ENCODE results near the gene ANKRD12.
"Not testable (repeated sequence)": the region's sequence is repeated elsewhere in the genome, so short reads cannot be mapped to it uniquely, and the experiment has no call there.

Gene ANKRD12

DNA sequence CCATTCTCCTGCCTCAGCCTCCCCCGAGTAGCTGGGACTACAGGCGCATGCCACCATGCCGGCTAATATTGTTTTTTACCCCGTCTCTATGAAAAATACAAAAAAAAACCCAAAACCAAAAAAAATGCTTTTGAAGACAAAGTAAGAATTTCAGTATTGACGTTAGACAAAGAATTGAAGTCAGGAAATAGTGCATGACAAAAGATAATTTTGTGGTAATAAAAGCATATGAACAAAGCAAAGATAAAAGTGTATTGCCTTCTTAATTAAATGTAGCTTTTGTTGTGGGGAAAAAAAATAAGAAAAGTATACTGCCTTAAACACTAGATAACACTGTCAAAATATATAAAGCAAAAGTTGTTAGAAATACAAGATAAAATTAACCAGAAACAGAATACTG lies 86.8 kb downstream of the ANKRD12 start:
- in situ Hi-C loops (cut with HindIII; ENCODE audit: low sequenced_read_pairs): no loop called here

GRCh38 chr18:9226463-9226862 lies 89.9 kb downstream of the ANKRD12 start:
- in situ Hi-C loops (cut with HindIII; ENCODE audit: low sequenced_read_pairs): no loop called here

DNA sequence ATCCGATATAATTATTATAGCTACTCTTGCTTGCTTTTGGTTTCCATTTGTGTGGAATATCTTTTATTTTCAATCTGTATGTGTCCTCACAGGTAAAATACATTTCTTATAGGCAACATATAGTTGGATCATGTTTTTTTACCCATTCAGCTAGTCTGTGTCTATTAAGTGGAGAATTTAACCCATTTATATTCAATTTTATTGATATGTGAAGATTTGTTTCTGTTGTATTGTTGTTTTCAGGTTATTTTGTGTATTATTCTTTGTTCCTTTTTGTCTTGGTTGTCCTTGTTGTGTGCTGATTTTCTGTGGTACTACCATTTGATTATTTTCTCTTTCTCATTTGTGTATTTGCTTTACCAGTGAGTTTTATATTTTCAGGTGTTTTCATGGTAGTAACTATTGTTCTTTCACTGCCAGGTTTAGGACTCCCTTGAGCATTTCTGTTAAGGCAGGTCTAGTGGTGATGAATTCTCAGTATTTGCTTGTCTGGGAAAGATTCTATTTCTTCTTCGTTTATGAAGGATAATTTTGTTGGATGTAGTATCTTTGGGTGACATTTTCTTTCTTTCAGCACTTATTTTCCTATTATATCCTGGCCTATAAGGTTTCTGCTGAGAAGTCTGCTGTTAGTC lies 95.4 kb downstream of the ANKRD12 start:
- in situ Hi-C loops (cut with HindIII; ENCODE audit: low sequenced_read_pairs): no loop called here

GRCh38 chr18:9232977-9233376 lies 96.4 kb downstream of the ANKRD12 start:
- in situ Hi-C loops (cut with HindIII; ENCODE audit: low sequenced_read_pairs): no loop called here

GRCh38 chr18:9233771-9234440 lies 97.3 kb downstream of the ANKRD12 start:
- in situ Hi-C loops (cut with HindIII; ENCODE audit: low sequenced_read_pairs): no loop called here

DNA sequence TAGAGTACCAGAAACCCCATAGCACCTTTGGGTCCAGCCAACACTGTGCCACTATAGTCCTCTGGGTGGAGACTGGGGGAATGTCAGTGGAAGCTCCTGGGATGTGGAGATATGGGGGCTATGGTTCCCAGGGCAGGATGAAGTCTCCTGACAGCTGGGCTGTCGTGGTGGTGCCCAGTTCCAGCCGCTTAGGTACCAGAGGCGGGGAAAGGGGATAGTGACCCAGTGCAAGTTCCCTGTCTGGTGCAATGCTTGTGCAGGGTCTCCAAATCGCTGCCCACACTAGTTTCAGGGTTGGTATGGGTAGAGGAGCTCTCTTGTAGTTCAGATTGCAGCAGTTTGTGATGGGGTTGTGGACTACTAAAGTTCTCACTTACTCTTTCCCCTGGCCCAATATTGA lies 97.9 kb downstream of the ANKRD12 start:
- in situ Hi-C loops (cut with HindIII; ENCODE audit: low sequenced_read_pairs): no loop called here

DNA sequence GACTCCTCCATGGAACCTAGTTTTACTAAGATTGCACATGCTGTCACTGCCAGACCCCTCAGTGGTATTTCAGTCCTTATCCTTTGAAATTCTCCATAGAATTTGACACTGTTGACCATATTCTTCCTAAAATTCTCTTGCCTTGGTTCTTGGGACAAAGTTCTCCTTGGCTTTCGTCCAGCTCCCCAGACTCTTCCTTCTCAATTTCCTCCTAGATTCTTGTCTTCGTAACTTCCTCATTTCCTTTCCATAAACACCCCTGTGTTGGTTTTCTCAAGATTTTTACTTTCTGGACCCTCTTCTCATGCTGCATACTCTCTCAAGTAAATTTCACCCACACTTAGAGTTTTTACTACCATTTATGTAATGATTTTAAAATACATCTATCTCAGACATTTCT lies 101.4 kb downstream of the ANKRD12 start:
- in situ Hi-C loops (cut with HindIII; ENCODE audit: low sequenced_read_pairs): no loop called here

DNA sequence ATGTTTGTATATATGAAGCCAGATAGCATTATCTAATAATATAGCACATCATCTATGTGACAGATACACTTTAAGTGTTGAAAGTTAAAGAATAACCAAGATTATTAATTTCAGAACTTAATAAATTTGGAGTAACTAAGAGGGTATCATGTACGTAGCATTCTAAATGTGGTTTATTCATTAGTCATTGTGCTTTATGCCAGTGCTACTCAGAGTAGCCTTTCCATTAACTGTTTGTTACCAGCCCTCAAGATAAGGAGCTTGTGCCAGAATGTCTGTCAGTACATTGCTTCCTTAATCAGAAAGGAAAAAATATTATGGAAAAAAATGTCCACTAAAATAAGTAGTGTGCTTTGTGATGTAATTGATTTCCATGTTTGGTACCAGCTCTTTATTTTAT lies 103.1 kb downstream of the ANKRD12 start:
- in situ Hi-C loops (cut with HindIII; ENCODE audit: low sequenced_read_pairs): no loop called here

DNA sequence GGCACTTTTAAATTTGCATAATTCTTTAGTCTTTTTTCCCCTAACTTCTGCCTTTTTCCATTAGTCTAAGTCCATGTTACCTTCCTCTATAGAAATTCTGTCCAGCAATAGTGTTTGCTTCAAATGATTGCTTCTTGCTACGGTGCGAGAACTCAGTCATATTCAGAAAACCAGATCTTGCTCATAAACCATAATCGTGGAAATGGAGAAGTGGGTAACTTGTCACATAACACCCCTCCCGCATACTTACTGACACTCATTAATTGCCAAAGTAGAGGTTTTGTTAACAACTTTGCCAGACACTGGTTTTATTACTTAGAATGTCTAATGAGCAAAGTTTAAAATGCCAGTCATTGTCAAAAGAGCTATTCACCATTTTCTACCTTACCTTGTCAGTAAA lies 103.7 kb downstream of the ANKRD12 start:
- in situ Hi-C loops (cut with HindIII; ENCODE audit: low sequenced_read_pairs): no loop called here

DNA sequence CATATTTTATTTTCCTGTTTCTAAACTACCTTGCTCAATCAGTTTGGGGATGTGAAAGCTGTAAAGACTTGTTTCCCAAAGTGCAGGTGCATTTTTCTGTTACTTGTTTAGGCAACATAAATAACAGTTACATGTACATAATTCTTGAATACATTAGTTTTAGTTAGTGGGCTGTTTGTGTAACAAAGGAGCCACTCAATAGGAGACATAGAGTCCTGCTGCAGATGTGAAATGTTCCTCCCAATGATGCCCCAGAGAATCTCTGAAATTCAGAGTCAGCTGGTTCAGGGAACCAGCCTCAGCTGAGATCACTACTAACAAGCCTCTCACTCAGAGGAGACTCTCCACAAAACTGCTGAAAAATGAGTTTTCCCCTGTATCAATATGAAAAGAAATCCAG lies 106.4 kb downstream of the ANKRD12 start:
- in situ Hi-C loops (cut with HindIII; ENCODE audit: low sequenced_read_pairs): no loop called here

DNA sequence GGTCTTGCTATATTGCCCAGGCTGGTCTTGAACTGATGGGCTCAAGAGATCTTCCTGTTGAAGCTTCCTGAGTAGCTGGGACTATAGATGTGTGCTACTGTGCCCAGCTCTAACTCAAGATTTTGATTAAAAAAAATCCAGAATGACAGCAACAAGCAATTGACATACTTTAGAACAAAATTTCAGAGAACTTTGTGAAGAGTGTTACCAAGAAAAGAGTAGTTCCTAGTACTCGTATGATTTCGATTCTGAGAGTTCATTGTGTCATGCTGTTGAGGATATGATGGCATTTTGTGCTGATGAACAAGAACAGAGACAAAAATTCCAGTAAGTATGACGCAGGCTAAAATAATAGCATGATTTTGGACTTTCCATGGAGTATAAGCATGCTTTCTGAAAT lies 107.8 kb downstream of the ANKRD12 start:
- in situ Hi-C loops (cut with HindIII; ENCODE audit: low sequenced_read_pairs): no loop called here

- in situ Hi-C loops (cut with HindIII; ENCODE audit: low sequenced_read_pairs): no loop called here
Observed at GRCh38 chr18:9248661-9249060, 112.1 kb downstream of the ANKRD12 start.

- in situ Hi-C loops (cut with HindIII; ENCODE audit: low sequenced_read_pairs): no loop called here
Observed at GRCh38 chr18:9249254-9249653, 112.7 kb downstream of the ANKRD12 start.

DNA sequence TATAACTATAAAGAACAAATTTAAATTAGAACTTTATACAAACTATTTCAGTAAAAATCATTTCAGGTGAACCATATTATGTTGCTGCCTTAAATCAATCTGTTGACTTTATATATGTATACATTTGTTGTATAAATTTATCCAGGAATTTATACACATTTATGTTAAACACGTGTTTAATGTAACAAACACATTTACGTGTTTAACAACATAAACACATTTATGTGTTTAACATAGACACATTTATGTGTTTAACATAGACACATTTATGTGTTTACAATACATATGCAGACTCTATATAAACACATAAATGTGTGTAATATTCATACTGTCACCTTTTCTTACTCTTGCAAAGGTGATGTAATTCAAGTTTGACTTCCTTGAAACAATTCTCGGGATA lies 122.6 kb downstream of the ANKRD12 start:
- in situ Hi-C loops (cut with HindIII; ENCODE audit: low sequenced_read_pairs): no loop called here

DNA sequence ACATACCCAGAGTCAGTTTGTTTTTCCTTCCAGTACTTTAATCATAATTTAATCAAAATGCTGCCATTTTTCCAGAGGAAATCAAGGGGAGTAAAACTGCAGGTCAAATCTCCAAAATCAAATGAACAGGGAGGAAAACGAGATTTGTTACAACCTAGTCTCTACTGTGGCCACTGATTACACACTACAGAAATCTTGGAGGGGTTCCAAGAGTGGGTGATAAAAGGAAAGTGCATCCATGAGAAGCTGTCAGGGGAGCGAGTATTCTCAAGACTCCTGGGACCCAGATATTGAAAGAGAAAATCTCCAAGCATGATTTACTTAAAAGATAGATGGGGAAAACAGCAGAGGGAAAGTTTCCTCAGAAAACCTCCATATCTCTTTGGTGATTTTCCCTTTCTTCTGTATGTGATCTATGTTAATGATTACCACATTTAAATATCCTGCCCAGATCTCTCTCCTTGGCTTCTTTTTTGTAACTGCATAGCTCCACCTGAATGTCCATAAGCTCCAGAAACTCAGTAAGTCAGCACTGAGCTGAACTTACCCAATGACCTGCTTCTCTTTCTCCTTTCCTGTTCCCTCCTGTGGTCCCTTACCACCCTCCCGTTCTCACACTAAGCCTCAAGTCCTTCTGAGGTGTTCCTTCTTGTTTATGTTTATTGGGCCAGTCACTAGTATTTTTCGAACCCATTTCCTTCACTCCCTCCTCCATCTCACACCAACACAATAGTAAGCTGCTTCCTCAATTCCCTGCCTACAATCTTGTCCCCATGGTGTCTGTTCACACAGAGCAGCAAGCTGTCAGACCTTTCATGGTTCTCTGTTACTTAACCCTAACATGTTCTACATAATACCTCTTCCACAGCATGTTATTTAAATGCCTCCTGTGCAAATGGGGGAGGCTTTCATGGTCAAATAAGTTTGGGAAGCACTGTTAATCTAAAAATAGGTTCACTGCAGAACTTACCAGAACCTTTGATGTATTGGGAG lies 124.1 kb downstream of the ANKRD12 start:
- in situ Hi-C loops (cut with HindIII; ENCODE audit: low sequenced_read_pairs): no loop called here

DNA sequence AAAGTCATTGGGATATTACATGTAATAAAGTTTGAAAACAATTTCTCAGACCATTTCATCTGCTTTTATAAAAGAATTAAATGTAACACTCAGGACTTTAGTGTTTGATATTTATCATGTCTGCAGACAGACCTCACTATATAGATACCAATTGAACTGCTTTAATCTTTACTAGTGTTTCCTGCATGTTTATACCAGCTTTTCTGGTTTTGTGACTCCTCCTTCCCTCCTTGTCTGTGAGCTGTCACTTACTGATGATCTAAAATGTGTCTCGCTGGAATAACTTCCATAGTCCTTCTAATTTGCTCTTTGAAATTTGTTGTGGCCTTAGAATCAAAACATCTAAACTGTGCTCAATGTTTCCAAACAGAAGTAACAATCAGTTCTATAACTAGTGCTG lies 126.7 kb downstream of the ANKRD12 start:
- in situ Hi-C loops (cut with HindIII; ENCODE audit: low sequenced_read_pairs): no loop called here

GRCh38 chr18:9264797-9265196 lies 128.2 kb downstream of the ANKRD12 start:
- in situ Hi-C loops (cut with HindIII; ENCODE audit: low sequenced_read_pairs): not testable (repeated sequence)

- in situ Hi-C loops (cut with HindIII; ENCODE audit: low sequenced_read_pairs): no loop called here
Observed at GRCh38 chr18:9273221-9273620, 136.6 kb downstream of the ANKRD12 start.

GRCh38 chr18:9275890-9276289 lies 139.3 kb downstream of the ANKRD12 start:
- in situ Hi-C loops (cut with HindIII; ENCODE audit: low sequenced_read_pairs): no loop called here

- in situ Hi-C loops (cut with HindIII; ENCODE audit: low sequenced_read_pairs): no loop called here
Observed at GRCh38 chr18:9278028-9278427, 141.4 kb downstream of the ANKRD12 start.

DNA sequence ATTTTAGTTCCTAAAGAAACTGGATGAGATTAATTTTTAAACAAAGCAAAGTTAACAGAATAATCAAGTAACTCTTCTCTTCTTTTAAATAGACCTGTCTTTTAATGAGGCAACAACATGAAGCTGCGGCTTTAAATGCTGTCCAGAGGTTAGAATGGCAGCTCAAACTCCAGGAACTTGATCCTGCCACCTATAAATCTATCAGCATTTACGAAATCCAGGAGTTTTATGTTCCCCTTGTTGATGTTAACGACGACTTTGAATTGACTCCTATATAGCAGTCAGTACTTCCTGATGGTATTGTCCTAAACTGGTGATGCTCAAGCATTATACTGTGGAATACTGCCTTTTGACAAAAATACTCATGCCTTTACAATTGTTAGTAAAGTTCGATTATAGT lies 144.3 kb downstream of the ANKRD12 start:
- in situ Hi-C loops (cut with HindIII; ENCODE audit: low sequenced_read_pairs): no loop called here

DNA sequence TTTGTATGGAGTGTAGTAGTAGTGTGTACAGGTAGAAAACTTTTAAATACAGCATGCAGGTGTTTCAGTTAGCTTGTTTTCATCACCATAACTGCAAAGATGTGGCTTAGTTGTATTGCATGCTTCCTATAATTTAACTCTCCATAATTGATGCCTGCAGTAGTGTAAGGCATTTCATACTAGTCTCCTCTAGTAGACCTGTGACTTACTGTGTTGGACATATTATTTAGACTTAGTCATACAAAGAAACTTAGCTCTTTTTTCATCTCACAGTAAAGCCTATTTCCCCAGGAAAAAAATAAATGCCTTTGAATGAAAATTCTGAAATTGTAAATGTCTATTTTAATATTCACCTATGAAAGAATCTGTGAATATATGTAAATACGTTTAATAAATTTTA lies 145.2 kb downstream of the ANKRD12 start:
- in situ Hi-C loops (cut with HindIII; ENCODE audit: low sequenced_read_pairs): no loop called here
